ENCODE results near the gene ZCCHC2. TPM values are rescaled to one million over a fixed set of nuclear protein-coding genes. Genes with fewer than 3 reads are reported as not detected.

The ZCCHC2 gene
- total RNA-seq, 1 experiment from 2014 or later = 11.5 TPM

GRCh38 chr18:62555135-62555534 lies 32.3 kb downstream of the ZCCHC2 start:
- Histone ChIP-seq H3K27me3 (replicated peaks; ENCODE audit: insufficient read depth, low read depth, low read length, poor library complexity) (no peaks in the 10 kb centered on the region), H3K4me3 (ENCODE audit: low read depth, low read length, poor library complexity, severe bottlenecking) (no peak overlapping the region), H3K9me3 (ENCODE audit: low read depth, low read length, poor library complexity, severe bottlenecking) (no peaks in the 10 kb centered on the region), H3K27ac (ENCODE audit: low read depth, low read length, poor library complexity, severe bottlenecking) (no peak overlapping the region), H3K36me3 (ENCODE audit: insufficient read depth, low read length, poor library complexity, severe bottlenecking) (peaks cover 9% of the 10 kb centered on the region), H3K4me1 (ENCODE audit: insufficient read depth, low read length, poor library complexity, severe bottlenecking) (no peaks in the 10 kb centered on the region)
- BruUV-seq (replicated peaks) = no TSS peak
- CTCF ChIA-PET = no interaction called here
- intact Hi-C loops (cut with micrococcal nuclease; ENCODE audit: unreplicated experiment) = no loop called here
- POLR2A ChIA-PET (ENCODE audit: low non-redundant PET) = no interaction called here
- TF ChIP-seq, protein P1, sequence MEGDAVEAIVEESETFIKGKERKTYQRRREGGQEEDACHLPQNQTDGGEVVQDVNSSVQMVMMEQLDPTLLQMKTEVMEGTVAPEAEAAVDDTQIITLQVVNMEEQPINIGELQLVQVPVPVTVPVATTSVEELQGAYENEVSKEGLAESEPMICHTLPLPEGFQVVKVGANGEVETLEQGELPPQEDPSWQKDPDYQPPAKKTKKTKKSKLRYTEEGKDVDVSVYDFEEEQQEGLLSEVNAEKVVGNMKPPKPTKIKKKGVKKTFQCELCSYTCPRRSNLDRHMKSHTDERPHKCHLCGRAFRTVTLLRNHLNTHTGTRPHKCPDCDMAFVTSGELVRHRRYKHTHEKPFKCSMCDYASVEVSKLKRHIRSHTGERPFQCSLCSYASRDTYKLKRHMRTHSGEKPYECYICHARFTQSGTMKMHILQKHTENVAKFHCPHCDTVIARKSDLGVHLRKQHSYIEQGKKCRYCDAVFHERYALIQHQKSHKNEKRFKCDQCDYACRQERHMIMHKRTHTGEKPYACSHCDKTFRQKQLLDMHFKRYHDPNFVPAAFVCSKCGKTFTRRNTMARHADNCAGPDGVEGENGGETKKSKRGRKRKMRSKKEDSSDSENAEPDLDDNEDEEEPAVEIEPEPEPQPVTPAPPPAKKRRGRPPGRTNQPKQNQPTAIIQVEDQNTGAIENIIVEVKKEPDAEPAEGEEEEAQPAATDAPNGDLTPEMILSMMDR (conservative IDR thresholded peaks at IDR 0.05; ENCODE audit: low read depth, low read length) = no peak
- no peak for TF ChIP-seq EZH2 (IDR thresholded peaks at IDR 0.05; ENCODE audit: borderline replicate concordance, low read depth, low read length, poor library complexity, severe bottlenecking)
- DNase-seq (ENCODE audit: low spot score) = peak; percentile 9

GRCh38 chr18:62556397-62556796 lies 33.6 kb downstream of the ZCCHC2 start:
- BruUV-seq (replicated peaks) = no TSS peak
- peaks cover 9% of the 10 kb centered on the region for H3K36me3 ChIP-seq (ENCODE audit: insufficient read depth, low read length, poor library complexity, severe bottlenecking)
- H3K4me1 ChIP-seq (ENCODE audit: insufficient read depth, low read length, poor library complexity, severe bottlenecking) = no peaks in the 10 kb centered on the region
- H3K9me3 ChIP-seq (ENCODE audit: low read depth, low read length, poor library complexity, severe bottlenecking) = no peaks in the 10 kb centered on the region
- intact Hi-C loops (cut with micrococcal nuclease; ENCODE audit: unreplicated experiment) = no loop called here
- ChIA-PET CTCF (no interaction called here), POLR2A (ENCODE audit: low non-redundant PET) (no interaction called here)
- no peak for DNase-seq (ENCODE audit: low spot score)
- H3K27ac ChIP-seq (ENCODE audit: low read depth, low read length, poor library complexity, severe bottlenecking) = no peak overlapping the region
- H3K27me3 ChIP-seq (replicated peaks; ENCODE audit: insufficient read depth, low read depth, low read length, poor library complexity) = no peaks in the 10 kb centered on the region
- H3K4me3 ChIP-seq (ENCODE audit: low read depth, low read length, poor library complexity, severe bottlenecking) = no peak overlapping the region
- TF ChIP-seq EZH2 (IDR thresholded peaks at IDR 0.05; ENCODE audit: borderline replicate concordance, low read depth, low read length, poor library complexity, severe bottlenecking) = no peak
- TF ChIP-seq, protein P1 (conservative IDR thresholded peaks at IDR 0.05; ENCODE audit: low read depth, low read length) = no peak

DNA sequence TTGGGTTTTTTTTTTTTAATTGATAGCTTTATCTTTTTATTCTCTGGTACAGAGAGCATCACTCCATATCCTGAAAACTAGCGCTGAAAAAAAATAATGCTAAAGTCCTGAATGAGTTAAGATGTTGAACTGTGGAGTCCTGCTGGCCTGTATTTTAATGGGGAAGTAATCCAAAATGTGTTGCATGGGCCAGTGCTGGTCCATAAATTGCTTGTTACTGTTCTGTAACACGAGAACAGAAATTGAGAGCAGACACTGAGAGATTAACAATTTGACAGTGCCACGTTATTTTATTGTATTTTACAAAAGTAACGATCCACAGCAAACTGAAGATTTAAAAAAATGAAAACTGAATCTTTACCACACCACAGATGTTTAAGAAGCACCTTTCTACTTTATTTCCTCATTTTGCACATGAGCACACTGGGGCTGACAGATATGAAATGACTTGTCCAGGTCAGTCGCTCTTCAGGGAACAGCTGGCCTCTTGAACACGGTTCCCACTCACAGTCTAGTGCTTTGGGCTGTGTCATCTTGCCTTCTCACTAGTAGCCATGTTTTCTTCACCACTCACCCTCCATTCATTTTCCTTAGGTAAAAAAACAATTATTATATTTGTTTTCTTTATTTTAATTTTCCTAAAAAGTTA lies 35.3 kb downstream of the ZCCHC2 start:
- no peaks in the 10 kb centered on the region for H3K9me3 ChIP-seq (ENCODE audit: low read depth, low read length, poor library complexity, severe bottlenecking)
- no TSS peak for BruUV-seq (replicated peaks)
- POLR2A ChIA-PET (ENCODE audit: low non-redundant PET) = no interaction called here
- CTCF ChIA-PET = no interaction called here
- H3K36me3 ChIP-seq (ENCODE audit: insufficient read depth, low read length, poor library complexity, severe bottlenecking) = peaks cover 6% of the 10 kb centered on the region
- TF ChIP-seq EZH2 (IDR thresholded peaks at IDR 0.05; ENCODE audit: borderline replicate concordance, low read depth, low read length, poor library complexity, severe bottlenecking) = no peak
- TF ChIP-seq, protein P1 (conservative IDR thresholded peaks at IDR 0.05; ENCODE audit: low read depth, low read length) = no peak
- no peaks in the 10 kb centered on the region for H3K27me3 ChIP-seq (replicated peaks; ENCODE audit: insufficient read depth, low read depth, low read length, poor library complexity)
- no peak overlapping the region for H3K27ac ChIP-seq (ENCODE audit: low read depth, low read length, poor library complexity, severe bottlenecking)
- H3K4me1 ChIP-seq (ENCODE audit: insufficient read depth, low read length, poor library complexity, severe bottlenecking) = no peaks in the 10 kb centered on the region
- DNase-seq (ENCODE audit: low spot score) = no peak
- H3K4me3 ChIP-seq (ENCODE audit: low read depth, low read length, poor library complexity, severe bottlenecking) = no peak overlapping the region
- intact Hi-C loops (cut with micrococcal nuclease; ENCODE audit: unreplicated experiment) = no loop called here
